ENCODE results near the gene S100A3. TPM values are rescaled to one million over a fixed set of nuclear protein-coding genes. Genes with fewer than 3 reads are reported as not detected.

The S100A3 gene
- total and polyA plus RNA-seq, 2 of the 8 experiments (the other 6 are each of a cell fraction or from before 2014, with no cell fraction given) = 0.26 to 0.47 TPM

- no peak for TF ChIP-seq HDAC2 (IDR thresholded peaks at IDR 0.05; ENCODE audit: borderline replicate concordance in 1 of 2, low read depth in 2 of 2, low read length in 2 of 2)
- TF ChIP-seq SP1 (IDR thresholded peaks at IDR 0.05; ENCODE audit: low read depth, low read length) = no peak
These were observed 48.1 kb upstream of the S100A3 start (continued) for GRCh38 chr1:153597206-153597605.

All from H1 (cell line).